GM18520 (cell line): ENCODE data around the gene CAMK2D.

ENCODE experiments used
- ATAC-seq: cut with Tn5 transposase; IDR thresholded peaks from one replicate; pipeline ENCODE4 v1.9.1; 2021; ENCODE audit not compliant: unreplicated experiment

CAMK2D gene

DNA sequence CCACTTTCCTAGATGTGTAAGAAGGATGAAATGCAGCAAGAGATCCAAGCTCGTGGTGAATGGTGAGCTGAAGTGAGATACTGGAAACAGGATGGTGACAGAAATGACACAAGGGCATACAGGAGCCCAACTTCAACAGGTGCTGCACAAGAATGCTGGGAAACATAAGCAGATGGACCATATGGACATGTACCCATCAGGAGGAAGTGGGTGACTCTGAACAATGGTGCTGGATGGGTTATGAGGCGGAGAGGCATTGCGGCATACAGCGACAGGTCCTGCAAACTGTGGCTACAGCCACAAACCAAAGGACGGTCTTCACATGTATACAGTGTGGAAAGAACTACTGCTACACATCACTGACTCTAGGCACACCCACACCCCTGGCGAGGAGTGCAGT lies 265.7 kb downstream of the CAMK2D start:
- ATAC-seq: no peak

DNA sequence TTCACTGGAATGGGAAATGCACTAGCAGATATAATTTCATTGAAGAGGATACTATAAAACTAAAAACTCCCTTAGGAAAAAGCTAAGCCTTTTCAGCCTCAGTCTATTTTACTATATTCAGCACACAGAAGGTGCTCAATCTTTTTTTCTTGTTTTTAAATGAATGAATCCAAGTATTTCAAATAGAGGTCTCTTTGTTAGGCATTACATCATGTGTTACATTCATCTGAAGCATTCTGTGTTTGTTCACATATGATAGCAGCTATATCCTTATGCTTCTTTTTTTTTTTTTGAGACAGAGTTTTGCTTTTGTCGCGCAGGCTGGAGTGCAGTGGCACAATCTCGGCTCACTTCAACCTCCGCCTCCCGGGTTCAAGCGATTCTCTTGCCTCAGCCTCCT lies 278.4 kb downstream of the CAMK2D start:
- no peak for ATAC-seq

DNA sequence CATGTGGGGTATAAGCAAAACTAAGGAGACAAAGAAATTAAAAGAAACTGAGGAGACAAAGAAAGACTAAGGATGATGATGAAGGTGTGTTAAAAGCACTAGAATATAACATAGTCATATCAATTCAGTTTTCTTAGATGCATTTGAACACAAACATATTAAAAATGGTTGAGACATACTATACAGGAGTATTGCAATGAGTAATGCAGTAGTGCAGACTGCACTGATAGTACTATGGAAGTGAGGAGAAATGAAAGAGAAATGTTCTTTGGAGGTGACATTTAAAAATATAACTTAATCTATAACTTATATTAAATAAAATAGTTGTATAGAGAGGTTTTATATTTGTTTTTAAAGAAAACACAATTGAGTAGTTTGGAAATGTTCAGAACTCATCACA lies 279.2 kb downstream of the CAMK2D start:
- ATAC-seq: no peak

DNA sequence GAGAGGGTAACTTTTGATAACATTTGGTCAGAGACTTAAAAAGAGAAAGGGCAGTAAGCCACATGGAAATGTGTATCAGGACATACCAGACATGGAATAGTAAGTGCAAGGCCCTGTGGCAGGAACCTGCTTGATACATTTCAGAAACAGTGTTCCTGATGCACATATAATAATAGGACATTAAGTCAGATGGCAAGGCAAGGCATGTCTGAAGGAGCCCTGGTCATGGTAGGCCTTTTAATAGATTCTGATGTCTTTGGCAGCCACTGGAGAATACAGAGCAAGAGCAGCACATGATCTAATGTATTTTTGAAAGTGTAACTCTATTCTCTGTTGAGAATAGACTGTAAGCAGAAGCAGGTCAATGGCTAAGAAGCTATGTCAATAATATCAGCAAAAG lies 279.7 kb downstream of the CAMK2D start:
- no peak for ATAC-seq

DNA sequence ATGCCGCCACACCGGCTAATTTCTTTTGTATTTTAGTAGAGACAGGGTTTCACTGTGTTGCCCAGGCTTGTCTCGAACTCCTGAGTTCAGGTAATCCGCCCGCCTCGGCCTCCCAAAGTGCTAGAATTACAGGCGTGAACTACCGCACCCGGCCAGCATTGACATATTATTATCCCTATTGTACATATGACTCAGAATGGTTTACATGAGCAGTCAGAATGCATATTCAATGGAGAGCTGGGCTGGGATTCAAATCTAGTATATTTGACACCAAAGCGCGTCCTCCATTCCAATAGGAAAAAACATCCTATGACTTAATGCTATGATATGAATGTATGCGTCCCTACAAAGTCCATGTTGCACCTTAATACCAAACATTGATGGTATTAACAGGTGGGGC lies 281.4 kb downstream of the CAMK2D start:
- ATAC-seq: no peak

DNA sequence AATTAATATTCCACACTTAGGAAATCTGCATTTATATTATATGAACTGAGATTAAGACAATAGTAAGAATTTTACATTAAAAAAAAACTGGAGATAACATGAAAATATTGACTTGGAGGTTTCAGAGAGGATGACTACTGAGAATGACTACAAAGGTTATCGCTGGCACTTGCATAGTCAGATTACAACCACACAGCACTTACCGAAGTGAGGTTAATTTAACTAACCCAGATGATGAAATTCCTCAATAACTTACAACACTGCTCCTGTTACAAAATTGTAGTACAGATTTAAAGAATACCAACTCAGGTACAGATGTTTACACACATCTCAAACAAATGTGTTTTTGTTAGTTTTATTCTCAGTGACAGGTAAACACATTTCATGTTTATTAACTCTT lies 283.5 kb downstream of the CAMK2D start:
- ATAC-seq: no peak

DNA sequence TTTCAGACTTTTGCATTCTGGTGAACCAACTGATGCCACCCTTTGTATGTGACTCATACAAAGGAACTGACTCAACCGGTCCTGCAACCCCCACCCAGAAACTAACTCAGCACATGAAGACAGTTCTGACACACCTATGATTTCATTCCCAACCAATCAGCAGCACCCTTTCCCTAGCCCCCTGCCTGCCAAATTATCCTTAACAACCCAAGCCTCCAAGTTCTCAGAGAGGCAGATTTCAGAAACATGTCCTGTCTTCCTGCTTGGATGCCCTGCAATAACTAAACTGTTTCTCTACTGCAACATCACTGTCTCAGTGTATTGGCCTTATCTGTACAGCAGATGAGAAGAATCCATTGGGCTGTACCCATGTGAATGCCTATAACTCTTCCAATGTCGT lies 284.7 kb downstream of the CAMK2D start:
- no peak for ATAC-seq

DNA sequence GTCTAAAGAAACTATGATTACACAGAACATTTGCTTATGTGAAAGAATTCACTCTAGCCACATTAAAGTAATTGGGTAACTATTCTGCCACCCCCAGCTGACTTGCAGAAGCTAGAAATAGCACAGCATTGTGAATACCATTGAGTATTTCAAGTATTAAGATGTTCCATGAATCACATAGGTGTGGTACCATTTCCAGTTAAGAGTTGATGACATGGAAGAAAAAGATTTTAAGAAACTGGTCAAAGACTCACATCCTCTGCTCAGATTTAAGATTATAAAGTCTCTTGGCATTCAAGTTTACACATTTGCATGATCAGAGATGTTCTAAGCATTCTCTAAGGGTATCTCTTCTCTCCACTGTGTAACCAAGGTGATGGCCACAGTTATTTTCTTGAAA lies 287.5 kb downstream of the CAMK2D start:
- no peak for ATAC-seq

DNA sequence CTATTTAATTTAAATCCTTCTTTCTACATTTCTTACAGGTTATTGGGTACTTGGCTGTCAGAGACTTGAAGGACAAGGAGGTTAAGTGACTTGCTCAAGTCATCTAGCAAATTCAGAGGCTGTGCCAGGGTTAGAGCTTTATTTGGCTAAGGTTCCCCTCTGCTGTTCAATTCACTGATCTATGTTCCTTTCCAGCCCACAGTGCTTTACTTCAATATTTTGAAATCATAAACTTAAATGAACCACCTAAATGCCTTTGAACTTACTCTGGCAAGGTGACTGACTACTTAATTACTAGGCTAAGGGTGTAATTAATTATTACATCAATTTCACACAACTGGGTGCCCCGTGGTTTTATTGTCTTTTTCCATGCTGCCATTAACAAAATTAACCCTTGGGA lies 288.7 kb downstream of the CAMK2D start:
- ATAC-seq: no peak

DNA sequence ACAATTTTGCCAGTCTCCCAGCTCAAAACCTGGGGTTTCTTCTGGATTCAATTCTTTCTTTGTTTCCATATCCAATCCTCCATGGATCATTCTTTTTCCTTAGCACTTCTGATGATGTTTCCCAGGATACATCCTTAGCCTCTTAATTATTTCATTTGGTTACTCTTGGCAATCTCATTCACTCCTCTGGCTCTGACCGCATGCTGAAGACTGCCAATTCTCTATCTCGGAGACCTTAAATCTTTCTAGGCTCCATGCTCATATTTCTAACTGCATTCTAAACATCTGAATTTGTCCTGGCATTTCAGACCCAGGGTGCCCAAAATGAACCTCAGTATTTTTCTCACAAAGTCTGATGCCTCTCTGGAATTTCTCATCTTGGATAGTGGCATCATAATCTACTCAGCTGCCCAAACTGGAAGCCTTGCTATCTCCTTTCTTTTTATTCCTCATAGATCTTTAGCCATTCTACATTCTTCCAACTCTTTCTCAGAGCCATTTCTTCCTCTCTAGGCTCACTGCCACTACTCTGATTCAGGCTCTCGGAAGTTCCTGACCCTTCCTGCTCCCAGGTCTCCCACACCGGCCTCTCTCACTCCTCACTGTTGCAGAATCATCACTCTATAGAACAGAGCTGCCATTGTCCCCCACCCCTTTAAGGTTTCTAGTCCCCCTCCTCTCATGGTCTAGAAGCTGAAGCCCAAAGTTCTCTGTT lies 290.2 kb downstream of the CAMK2D start:
- ATAC-seq: no peak

DNA sequence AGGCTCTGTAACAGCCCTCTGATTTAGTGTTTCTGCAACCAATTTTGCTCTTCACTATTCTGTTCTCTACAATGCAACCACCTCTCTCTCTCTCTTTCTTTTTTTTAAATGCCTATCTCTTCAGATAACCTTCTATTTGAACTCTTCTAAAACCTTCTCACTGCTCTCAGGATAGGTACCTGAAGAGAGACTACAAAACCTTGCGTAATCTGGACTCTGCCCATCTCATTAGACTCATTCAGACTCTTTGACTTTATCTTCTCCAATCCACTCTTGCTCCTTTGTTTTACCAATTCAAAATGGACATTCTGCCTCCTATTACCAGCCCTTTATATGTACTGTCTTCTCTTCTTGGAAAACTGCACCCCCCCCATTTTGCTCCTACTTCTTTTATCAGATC lies 291.6 kb downstream of the CAMK2D start:
- no peak for ATAC-seq

DNA sequence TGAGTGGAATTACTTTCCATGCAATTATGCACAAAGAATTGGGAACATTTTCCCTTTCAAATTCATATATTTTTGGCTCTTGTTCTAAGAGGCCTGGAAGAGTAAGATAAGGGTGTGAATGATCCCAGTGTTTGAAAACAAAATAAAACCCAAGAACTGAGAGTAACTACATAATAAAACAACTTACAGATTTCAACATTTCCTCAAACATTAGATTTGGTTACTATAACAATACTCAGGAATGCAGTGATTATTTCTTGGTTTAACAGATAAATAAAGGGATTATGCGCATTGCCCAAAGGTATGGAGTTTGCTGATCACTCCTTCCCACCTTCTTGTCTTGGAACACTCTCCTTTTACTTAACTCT lies 292.5 kb downstream of the CAMK2D start:
- no peak for ATAC-seq

DNA sequence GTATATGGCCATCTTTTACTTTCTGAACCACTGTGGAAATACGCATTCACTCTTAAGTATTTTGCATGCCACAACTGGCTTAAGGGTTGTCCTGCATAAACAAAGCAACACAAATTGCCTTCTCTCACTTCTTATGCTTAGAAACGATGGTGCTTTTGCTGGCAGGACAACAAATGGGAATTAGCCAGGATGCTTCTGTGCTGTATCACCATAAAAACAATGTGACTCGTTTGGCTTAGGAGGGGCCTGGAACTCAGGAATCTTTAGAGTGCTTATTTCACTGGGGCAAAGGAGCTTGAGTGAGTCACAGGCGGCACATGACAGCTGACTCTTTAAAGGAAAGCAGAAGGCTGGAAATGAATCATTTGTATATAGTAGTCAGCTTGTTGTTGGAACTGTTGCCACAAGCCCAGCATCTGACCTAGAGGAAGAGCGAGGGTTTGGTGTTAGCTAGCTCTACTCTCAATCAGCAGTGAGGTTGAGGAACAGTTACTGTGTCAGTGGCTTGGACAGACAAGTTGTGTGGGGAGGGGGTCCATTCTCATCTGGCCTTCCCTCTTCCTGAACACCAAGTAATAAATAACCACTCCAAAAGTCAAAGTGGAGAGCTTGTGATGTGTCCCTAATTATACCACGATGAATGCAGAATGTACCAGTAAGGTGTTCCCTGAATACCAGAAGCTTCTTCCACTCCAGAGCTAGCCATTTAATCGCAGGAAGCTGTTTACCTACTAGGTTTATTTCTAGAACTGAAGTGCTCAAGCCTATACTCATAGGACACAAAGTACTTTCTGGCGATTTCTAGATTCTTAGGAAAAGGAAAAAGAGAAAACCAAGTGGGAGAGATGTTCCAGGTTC lies 293.1 kb downstream of the CAMK2D start:
- ATAC-seq: no peak

DNA sequence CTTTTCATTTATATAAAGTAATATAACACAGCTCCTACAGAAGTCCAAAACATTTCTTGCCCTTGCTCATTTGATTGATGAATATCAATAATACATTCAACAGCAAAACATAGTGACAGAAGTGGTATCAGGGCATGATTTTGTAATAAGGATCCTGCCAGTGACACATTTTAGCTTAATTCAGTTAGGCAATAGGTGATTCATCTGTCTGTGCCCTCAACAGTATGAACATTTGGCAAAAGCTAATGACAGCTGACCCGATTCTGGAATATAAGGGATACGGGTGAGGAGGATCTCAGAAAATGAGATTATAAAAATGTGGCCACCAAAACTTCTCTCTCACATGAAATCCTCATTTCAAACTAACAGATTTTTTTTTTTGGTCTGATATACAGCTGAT lies 294.0 kb downstream of the CAMK2D start:
- ATAC-seq: no peak

DNA sequence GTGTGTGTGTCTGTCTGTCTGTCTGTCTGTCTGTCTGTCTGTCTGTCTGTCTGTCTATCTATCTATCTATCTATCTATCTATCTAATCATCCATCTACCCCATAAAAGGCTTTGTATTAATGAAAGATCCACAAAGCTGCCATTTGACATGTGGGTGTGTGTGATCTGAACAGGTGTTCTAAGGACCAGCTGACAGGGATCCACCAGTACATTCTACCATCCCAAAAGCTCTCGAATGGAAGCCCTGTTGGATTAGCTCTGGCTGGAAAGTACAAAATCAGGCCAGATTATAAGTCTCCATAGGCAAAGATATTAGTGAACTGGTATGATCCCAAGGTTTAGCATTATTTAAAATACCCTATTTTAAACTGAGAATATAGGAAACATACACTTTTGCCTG lies 299.3 kb downstream of the CAMK2D start:
- ATAC-seq: no peak

DNA sequence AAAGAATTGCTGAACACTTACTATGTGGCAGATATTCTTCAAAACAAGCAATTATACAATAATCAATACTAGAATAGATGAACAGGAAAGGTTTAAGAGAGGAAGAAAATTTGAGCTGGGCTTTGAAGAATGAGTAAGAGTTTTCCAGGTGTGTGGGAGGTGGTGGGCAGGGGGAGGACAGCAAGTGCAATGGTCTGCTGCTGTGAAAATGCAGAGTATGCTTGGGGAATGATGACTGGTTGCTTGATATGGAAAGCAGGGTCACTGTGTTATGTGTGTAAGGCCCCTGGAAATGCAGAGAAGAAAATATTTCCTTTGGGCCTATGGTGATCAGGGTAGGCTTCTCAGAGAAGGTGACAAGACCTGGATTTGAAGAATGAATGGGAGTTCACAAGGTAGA lies 300.3 kb downstream of the CAMK2D start:
- ATAC-seq: no peak

DNA sequence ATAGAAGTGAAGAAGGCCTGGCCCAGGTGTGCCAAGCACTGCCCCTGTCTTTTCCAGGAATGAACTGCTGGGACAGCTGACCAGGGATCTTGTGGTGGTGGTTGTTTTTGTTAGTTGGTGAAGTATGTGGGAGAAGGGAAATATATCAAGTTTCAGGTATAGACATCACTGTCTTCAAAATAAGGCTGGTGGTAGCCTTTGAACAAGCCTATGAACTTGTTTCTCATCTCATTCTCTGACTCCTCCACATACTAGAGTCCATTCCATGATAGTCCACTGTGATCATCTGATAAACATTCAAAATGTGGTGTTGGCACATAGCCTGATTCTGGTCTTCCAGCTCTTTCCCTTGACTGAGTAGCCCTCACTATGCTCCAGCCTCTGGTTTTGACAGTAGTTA lies 303.7 kb downstream of the CAMK2D start:
- ATAC-seq: no peak

DNA sequence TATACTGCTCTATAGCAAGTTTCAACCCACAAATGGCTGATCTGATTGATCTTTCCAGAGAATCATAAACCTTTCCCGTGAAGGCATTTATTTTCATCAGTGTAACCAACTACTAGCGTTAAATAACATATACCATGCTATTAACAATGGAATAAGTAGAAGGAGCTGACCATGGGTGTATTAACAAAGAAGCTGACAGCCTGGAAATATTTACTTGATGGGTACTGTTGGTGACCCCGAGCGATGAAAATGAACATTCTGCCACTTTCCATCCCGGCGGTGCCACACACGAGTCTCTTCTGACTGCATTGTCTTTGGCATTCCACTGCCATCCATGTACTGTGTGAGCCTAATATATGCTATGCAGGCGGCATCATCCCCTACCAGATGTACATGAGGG lies 304.4 kb downstream of the CAMK2D start:
- ATAC-seq: no peak

DNA sequence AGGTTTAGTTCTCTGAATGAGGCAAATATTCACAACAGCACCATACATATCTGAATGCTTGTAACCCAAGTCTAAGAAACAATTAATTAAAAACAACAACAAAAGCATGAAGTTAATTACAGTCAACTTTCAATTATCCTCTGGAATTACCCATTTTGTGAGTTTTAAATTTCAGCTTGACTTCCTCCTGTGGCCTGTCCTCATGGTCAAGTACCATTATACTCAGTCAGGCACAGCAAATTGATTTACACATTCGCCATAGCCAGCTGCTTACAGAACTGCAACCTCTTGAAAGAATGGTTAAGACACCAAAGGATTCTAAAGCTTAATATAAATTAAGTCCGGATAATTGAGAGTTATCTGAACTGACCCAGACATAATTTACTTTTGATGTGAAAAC lies 306.5 kb downstream of the CAMK2D start:
- no peak for ATAC-seq

DNA sequence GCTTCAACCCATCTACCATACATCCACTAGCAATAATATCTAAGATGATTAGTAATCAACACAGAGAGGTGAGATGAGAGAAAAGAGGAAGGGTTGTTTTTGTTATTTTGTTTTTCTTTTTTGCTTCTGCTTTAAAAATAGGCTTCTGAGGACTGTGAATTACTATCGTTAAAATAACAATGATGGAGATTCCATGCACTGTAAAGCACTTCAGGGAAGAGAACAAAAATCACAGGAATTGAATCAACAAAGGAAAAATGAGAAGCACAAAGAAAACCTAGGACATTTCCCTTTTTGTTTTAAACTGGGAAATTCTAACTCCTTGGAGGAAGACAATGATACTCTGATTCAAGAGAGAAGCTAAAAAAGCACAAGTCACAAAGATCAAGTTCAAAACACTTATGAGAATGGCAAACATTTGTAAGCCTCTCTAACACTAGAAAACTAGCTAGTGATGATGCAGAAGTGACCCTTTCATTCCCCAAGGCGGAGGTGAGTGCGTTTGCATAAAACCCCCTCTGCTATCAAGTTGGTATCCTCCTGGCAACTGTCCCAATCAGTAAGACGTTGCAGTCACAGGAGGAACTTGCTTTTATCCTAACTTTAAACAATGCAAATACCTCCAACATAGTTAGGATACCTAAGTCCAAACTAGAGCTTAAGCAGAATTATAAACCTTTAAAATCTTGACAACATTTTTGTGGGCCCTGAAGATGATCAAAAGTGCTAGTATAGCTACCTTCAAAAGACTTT lies 308.5 kb downstream of the CAMK2D start:
- ATAC-seq: no peak

DNA sequence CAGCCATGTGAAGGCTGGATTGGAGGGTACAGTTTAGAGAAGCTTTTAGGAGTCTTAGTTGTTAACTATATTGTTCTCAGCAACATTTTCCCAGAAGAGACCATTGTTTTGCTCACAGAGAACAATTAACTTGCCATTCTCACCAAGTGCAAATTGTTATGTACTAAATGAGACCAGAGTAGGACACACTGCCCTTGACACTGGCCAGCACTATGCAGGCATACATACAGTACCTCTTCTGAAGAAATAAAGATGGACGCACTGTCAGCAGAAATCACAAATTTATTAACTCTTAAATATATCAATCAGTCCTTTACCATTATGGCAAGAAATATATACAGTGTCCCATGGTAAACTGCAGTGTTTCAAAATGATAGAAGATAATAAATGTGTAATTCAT lies 309.4 kb downstream of the CAMK2D start:
- no peak for ATAC-seq
